ENCODE measurements around the gene RALB. TPM values are rescaled to one million over a fixed set of nuclear protein-coding genes. Genes with fewer than 3 reads are reported as not detected.

The RALB gene
- total RNA-seq, 2 donors from 2014 or later, result 92.6 to 132 TPM

DNA sequence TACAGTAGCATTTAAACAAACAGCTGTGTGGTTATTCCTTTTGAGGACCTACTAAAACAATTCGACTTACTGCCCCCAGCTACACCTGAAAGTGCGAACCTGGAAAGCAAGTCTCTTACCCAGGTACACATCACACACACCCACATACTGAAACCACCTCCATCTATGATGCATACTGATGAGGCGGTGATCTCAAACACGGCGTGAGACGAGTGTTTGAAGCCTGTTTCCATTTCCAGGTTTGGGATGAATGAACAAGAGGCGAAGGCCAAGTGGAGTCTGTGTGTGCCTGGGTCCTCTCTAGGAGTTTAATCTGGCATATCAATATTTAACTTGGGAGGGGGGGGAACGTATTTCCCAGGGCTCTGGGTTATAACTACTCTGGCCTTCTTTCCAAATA is 31.0 kb upstream of the RALB start:
- no peaks in the 10 kb centered on the region for H3K36me3 ChIP-seq
- intact Hi-C loops (cut with DNase I), result loop anchor here (2.0 kb wide), 1 partner anchor 31 kb away; the partner anchor contains the start of gene RALB
- WGBS, result 93% methylated on average over 8 of the region's 8 CpGs
- no peaks in the 10 kb centered on the region for H3K27me3 ChIP-seq (replicated peaks; ENCODE audit: insufficient read depth)
- no peak for DNase-seq (ENCODE audit: low spot score)
- no peak overlapping the region for H3K27ac ChIP-seq
- no peak for TF ChIP-seq CTCF (IDR thresholded peaks at IDR 0.05)
- TF ChIP-seq POLR2AphosphoS5 (IDR thresholded peaks at IDR 0.05), result no peak
- no peak for TF ChIP-seq POLR2A (IDR thresholded peaks at IDR 0.05)
- no peak overlapping the region for H3K4me3 ChIP-seq
- H3K4me1 ChIP-seq (replicated peaks), result peaks cover 5% of the 10 kb centered on the region
- no peaks in the 10 kb centered on the region for H3K9me3 ChIP-seq

DNA sequence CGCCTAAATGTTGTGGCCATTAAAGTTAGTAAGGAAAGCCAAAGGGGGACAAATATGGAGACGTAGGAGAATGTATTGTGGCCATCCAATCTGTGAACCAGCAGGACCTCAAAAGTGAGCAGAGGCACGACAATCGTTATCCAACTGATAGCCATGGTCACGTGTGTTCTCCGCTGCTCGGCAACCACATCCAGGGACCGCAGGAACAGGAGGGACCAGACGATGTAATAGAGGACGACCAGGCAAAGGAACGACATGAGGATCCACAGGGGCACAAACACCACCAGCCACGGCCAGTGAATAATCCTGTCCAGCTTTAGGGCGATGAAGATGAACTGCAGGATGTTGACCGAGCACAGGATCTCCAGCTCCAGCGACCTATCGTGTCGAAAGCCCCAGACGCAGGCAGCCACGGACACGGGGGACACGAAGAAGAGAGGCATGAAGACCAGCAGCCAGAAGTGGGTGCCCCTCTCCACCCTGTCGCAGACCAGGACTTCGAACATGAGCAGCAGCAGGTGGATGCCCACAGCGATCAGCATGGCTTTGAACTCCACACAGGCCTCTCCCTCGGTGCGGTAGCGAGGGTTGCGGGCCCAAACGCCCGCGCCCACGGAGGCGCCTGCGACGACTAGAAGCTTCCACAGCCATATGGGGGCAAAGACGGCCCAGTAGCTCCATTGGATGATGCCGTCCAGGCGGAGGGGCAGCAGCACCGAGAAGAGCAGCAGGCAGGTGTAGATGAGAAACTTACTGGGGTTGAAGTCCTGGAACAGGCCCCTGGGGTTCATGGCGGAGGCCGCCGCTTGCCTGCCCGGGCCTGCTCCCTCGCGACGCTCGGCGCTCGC is 30.2 kb upstream of the RALB start:
- Histone ChIP-seq H3K4me1 (replicated peaks) (peaks cover 5% of the 10 kb centered on the region), H3K27ac (peak overlapping the region; percentile 92 to 93), H3K4me3 (peak overlapping the region; percentile 67 to 70), H3K9me3 (no peaks in the 10 kb centered on the region), H3K27me3 (replicated peaks; ENCODE audit: insufficient read depth) (no peaks in the 10 kb centered on the region), H3K36me3 (no peaks in the 10 kb centered on the region)
- DNase-seq (ENCODE audit: low spot score), result no peak
- WGBS, result 75% methylated on average over 49 of the region's 49 CpGs
- TF ChIP-seq POLR2AphosphoS5 (IDR thresholded peaks at IDR 0.05) (no peak), CTCF (IDR thresholded peaks at IDR 0.05) (no peak), POLR2A (IDR thresholded peaks at IDR 0.05) (no peak)
- intact Hi-C loops (cut with DNase I), result loop anchor here (2.0 kb wide), 1 partner anchor 30 kb away; the partner anchor contains the start of gene RALB

DNA sequence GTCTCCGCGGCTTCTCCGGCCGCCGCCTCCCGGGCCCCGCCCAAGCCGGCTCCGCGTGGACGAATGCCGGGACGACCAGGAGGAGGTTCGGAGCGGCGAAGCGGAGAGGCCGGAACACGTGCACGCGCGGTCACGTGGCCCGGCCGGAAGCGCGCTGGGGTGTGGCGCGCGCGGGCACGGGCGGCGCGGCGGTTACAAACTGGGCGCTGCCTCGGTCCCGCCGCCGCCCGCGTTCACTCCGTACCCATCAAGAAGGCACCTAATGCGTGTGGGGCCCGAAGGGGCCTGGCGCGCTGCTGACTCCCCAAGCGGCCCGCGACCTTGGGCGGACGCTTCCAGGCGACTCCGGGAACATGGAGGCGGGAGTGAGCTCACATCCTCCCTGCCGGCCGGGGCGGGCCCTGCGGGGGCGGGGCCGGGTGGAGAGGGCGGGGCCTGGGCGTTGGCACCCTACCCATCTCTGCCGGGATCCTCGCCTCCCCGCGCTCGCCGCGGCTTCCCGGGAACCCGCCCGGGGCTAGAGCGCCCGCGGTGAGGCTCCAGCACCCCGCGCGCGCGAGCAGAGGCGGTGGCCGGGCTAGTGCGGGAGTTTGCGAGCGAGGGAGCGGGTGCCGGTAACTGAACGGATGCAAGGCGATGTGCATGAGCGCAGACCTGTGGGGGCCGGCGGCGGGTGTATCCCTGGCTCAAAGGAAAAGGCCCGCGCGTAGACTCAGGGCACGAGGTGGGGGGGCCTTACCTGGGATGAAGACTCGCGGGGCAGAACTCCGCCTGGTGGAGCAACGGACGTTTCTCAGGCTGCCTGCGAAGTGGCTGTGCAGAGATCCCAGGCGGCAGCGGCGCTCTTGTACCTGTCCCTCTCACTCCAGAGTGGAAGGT is 29.4 kb upstream of the RALB start, which contains the start of gene TMEM185B:
TMEM185B (minus strand) TSS at position 367 of the 879 bp plus-strand sequence. CDS start 424 bp downstream, outside the sequence.
- TF ChIP-seq POLR2AphosphoS5 (IDR thresholded peaks at IDR 0.05), result peak; percentile 26
- peak in 2 of 4 experiments; percentile 57 to 60 for TF ChIP-seq CTCF (IDR thresholded peaks at IDR 0.05)
- TF ChIP-seq POLR2A (IDR thresholded peaks at IDR 0.05), result peak; percentile 29
- H3K27me3 ChIP-seq (replicated peaks; ENCODE audit: insufficient read depth), result no peaks in the 10 kb centered on the region
- H3K4me1 ChIP-seq (replicated peaks), result peaks cover 5% of the 10 kb centered on the region
- peak within 1 kb of the TSS; percentile 67 to 70 for H3K4me3 ChIP-seq
- no peaks in the 10 kb centered on the region for H3K36me3 ChIP-seq
- WGBS, result 1% methylated on average over 82 of the region's 108 CpGs
- no peaks in the 10 kb centered on the region for H3K9me3 ChIP-seq
- peak within 1 kb of the TSS; percentile 92 to 93 for H3K27ac ChIP-seq
- intact Hi-C loops (cut with DNase I), result loop anchor here (2.0 kb wide), 1 partner anchor 30 kb away; the partner anchor contains the start of gene RALB
- DNase-seq (ENCODE audit: low spot score), result peak; percentile 89

GRCh38 chr2:120224256-120224655 is 28.4 kb upstream of the RALB start:
- H3K27ac ChIP-seq, result peak overlapping the region; percentile 92 to 93
- intact Hi-C loops (cut with DNase I), result no loop called here
- no peaks in the 10 kb centered on the region for H3K36me3 ChIP-seq
- no peaks in the 10 kb centered on the region for H3K27me3 ChIP-seq (replicated peaks; ENCODE audit: insufficient read depth)
- TF ChIP-seq POLR2A (IDR thresholded peaks at IDR 0.05), result no peak
- TF ChIP-seq POLR2AphosphoS5 (IDR thresholded peaks at IDR 0.05), result no peak
- TF ChIP-seq CTCF (IDR thresholded peaks at IDR 0.05), result no peak
- H3K9me3 ChIP-seq, result no peaks in the 10 kb centered on the region
- DNase-seq (ENCODE audit: low spot score), result no peak
- H3K4me3 ChIP-seq, result peak overlapping the region in 1 of 2 donors; percentile 67
- 88% methylated on average over 13 of the region's 13 CpGs for whole genome bisulfite sequencing
- peaks cover 5% of the 10 kb centered on the region for H3K4me1 ChIP-seq (replicated peaks)

Data from prostate gland (tissue), 2 donors.